Peyer's patch (tissue), 4 donors: ENCODE measurements around the gene CFAP53. TPM values are rescaled to one million over a fixed set of nuclear protein-coding genes. Genes with fewer than 3 reads are reported as not detected.
"Not testable (repeated sequence)": the region's sequence is repeated elsewhere in the genome, so short reads cannot be mapped to it uniquely, and the experiment has no call there.

Experiments
- DNase-seq, 3 donors: peaks; one replicate each; pipeline ENCODE4 v3.0.0-alpha.2; 2017 to 2019
- H3K27ac ChIP-seq, 4 donors: fragments of 200-600 bp; sonication (generic); one replicate each; pipeline ENCODE4 v1.5.1; 2016 to 2019
- H3K27me3 ChIP-seq, 2 donors: fragments of 200-600 bp; sonication (generic); one replicate each; pipeline ENCODE4 v1.5.1; 2019
- H3K36me3 ChIP-seq, 3 donors: fragments of 200-600 bp; sonication (generic); one replicate each; pipeline ENCODE4 v1.5.1; 2016 to 2019
- H3K4me1 ChIP-seq, 4 donors: fragments of 200-600 bp; sonication (generic); one replicate each; pipeline ENCODE4 v1.5.1; 2016 to 2019
- H3K4me3 ChIP-seq, 4 donors: fragments of 200-600 bp; sonication (generic); 1 replicate in 3 of 4; 2 replicates in 1 of 4; pipeline ENCODE4 v1.5.1; 2016 to 2019; ENCODE audit warnings: mild to moderate bottlenecking in 1 of 4
- H3K9me3 ChIP-seq, 4 donors: fragments of 200-600 bp; sonication (generic); one replicate each; pipeline ENCODE4 v1.5.1; 2016 to 2019; ENCODE audit warnings: mild to moderate bottlenecking in 1 of 4
- POLR2A ChIP-seq, 2 donors: fragments of 450-650 bp; IDR thresholded peaks; one replicate each; pipeline ENCODE4 v1.5.1; 2017; ENCODE audit warnings: antibody characterized with exemption in 2 of 2, mild to moderate bottlenecking in 2 of 2, moderate library complexity in 2 of 2
- total RNA-seq, 4 donors: library from RNA; depleted of rRNA; stranded (reverse); fragments of >200 nt; gene quantifications; one replicate each; pipeline ENCODE4 v1.1.0, GENCODE V29; 2016
- TF ChIP-seq, protein P1 (sequence below), 6 experiments: fragments of 450-650 bp in 4 of 6; fragments of 200-600 bp in 2 of 6; sonication (generic) in 1 of 6; IDR thresholded peaks; one replicate each; pipeline ENCODE4 v1.5.1; 2017 to 2019; ENCODE audit warnings: antibody characterized with exemption in 6 of 6, mild to moderate bottlenecking in 3 of 6, moderate library complexity in 1 of 6

Gene CFAP53
- total RNA-seq, 4 donors from 2014 or later = 0.80 TPM; not detected in 3

GRCh38 chr18:50311650-50312049 lies 45.4 kb upstream of the CFAP53 start:
- no peak overlapping the region for H3K27ac ChIP-seq
- no peaks in the 10 kb centered on the region for H3K36me3 ChIP-seq
- H3K27me3 ChIP-seq = no peaks in the 10 kb centered on the region
- no peak overlapping the region for H3K4me3 ChIP-seq
- no peaks in the 10 kb centered on the region for H3K9me3 ChIP-seq
- no peaks in the 10 kb centered on the region for H3K4me1 ChIP-seq
- no peak for DNase-seq
- no peak for TF ChIP-seq POLR2A (IDR thresholded peaks at IDR 0.05)
- TF ChIP-seq, protein P1, sequence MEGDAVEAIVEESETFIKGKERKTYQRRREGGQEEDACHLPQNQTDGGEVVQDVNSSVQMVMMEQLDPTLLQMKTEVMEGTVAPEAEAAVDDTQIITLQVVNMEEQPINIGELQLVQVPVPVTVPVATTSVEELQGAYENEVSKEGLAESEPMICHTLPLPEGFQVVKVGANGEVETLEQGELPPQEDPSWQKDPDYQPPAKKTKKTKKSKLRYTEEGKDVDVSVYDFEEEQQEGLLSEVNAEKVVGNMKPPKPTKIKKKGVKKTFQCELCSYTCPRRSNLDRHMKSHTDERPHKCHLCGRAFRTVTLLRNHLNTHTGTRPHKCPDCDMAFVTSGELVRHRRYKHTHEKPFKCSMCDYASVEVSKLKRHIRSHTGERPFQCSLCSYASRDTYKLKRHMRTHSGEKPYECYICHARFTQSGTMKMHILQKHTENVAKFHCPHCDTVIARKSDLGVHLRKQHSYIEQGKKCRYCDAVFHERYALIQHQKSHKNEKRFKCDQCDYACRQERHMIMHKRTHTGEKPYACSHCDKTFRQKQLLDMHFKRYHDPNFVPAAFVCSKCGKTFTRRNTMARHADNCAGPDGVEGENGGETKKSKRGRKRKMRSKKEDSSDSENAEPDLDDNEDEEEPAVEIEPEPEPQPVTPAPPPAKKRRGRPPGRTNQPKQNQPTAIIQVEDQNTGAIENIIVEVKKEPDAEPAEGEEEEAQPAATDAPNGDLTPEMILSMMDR (IDR thresholded peaks at IDR 0.05) = no peak

- no peaks in the 10 kb centered on the region for H3K4me1 ChIP-seq
- H3K9me3 ChIP-seq = no peaks in the 10 kb centered on the region
- no peaks in the 10 kb centered on the region for H3K36me3 ChIP-seq
- DNase-seq = no peak
- no peak overlapping the region for H3K4me3 ChIP-seq
- no peaks in the 10 kb centered on the region for H3K27me3 ChIP-seq
- no peak overlapping the region for H3K27ac ChIP-seq
- no peak for TF ChIP-seq POLR2A (IDR thresholded peaks at IDR 0.05)
- TF ChIP-seq, protein P1 (IDR thresholded peaks at IDR 0.05) = no peak
Measured at GRCh38 chr18:50310080-50310479, 43.8 kb upstream of the CFAP53 start.

DNA sequence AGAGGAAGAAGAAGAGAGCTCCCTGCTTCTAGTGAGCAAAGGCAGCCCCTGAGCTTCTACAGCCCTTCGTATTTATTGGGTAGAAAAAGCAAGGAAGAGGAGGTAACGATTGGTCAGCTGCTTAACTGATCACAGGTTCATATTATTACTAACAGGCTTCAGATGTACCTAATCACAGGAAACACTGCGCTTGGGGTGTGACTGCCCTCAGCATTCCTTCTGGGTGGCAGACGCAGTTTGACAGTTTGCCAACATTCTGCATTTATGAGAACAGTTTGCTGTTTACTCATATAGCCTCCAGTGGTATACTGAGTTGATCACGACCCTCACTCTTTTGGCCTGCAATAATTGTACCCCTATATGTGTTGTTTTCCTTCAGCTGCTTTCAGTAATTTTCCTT lies 42.6 kb upstream of the CFAP53 start:
- not testable (repeated sequence) for H3K36me3 ChIP-seq, DNase-seq, H3K27ac ChIP-seq

GRCh38 chr18:50307738-50308470 lies 41.6 kb upstream of the CFAP53 start:
- H3K9me3 ChIP-seq = no peaks in the 10 kb centered on the region
- H3K4me3 ChIP-seq = peak overlapping the region; percentile 31 to 50 (median 42)
- H3K4me1 ChIP-seq = no peaks in the 10 kb centered on the region
- H3K27me3 ChIP-seq = no peaks in the 10 kb centered on the region
- H3K27ac ChIP-seq = peak overlapping the region in 2 of 4 donors; percentile 17 to 50
- no peak for TF ChIP-seq POLR2A (IDR thresholded peaks at IDR 0.05)
- TF ChIP-seq, protein P1 (IDR thresholded peaks at IDR 0.05) = no peak
- no peaks in the 10 kb centered on the region for H3K36me3 ChIP-seq
- peak; percentile 81 to 97 (median 89) for DNase-seq

More for the DNA sequence above, 42.6 kb upstream of the CFAP53 start:
- H3K4me1 ChIP-seq, H3K9me3 ChIP-seq, H3K4me3 ChIP-seq, H3K27me3 ChIP-seq: not testable (repeated sequence)

- Histone ChIP-seq H3K27ac (peak overlapping the region in 2 of 4 donors; percentile 17 to 50), H3K36me3 (no peaks in the 10 kb centered on the region), H3K4me1 (no peaks in the 10 kb centered on the region), H3K27me3 (no peaks in the 10 kb centered on the region), H3K9me3 (no peaks in the 10 kb centered on the region), H3K4me3 (peak overlapping the region; percentile 31 to 50 (median 42))
- TF ChIP-seq POLR2A (IDR thresholded peaks at IDR 0.05) = no peak
- TF ChIP-seq, protein P1 (IDR thresholded peaks at IDR 0.05) = no peak
- DNase-seq = no peak
Measured at GRCh38 chr18:50307400-50307737, 41.1 kb upstream of the CFAP53 start.

DNA sequence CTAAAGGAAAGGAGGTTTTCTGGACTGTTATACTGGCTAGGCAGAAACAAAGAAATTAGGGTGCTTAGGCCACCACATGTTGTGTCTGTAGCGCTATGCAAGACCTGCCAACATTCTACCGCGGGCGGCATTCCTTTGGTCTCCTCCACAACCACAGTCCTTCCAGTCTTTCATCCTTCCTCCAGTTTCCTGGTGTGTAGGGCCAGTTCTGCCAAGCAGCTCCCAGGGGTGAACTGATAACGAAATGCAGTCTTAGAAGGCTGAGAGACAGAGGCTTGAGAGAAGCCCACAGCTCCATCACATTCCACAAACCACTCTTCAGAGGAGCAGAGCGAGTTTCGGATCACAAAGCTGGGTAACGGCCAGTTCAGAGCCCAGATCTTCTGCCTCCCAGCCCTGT lies 40.6 kb upstream of the CFAP53 start:
- TF ChIP-seq, protein P1 (IDR thresholded peaks at IDR 0.05) = no peak
- TF ChIP-seq POLR2A (IDR thresholded peaks at IDR 0.05) = no peak

More for the DNA sequence above, 40.6 kb upstream of the CFAP53 start:
- no peak for DNase-seq
- Histone ChIP-seq H3K27me3 (no peaks in the 10 kb centered on the region), H3K36me3 (no peaks in the 10 kb centered on the region), H3K4me1 (no peaks in the 10 kb centered on the region), H3K9me3 (no peaks in the 10 kb centered on the region), H3K27ac (no peak overlapping the region), H3K4me3 (peak overlapping the region in 1 of 4 donors; percentile 50)
